OCI-LY7 (cell line): ENCODE results near the gene NPR3. TPM values are rescaled to one million over a fixed set of nuclear protein-coding genes. Genes with fewer than 3 reads are reported as not detected.

Experiments
- BruUV-seq: library from RNA; stranded (reverse); fragments of 400-500 nt; replicated peaks from 2 replicates; lab custom pipeline; 2021; lab: Mats Ljungman, UMichigan
- CTCF ChIA-PET: fragments of 300-600 bp; sonication (Branson Sonifier 250); formaldehyde crosslinking; loops from one replicate; lab custom pipeline; 2022; ENCODE audit warnings: antibody characterized with exemption; ENCODE audit not compliant: unreplicated experiment; lab: Charles Lee
- POLR2A ChIA-PET: fragments of 300-600 bp; sonication (Branson Sonifier 250); formaldehyde crosslinking; loops from one replicate; lab custom pipeline; 2022; ENCODE audit warnings: antibody characterized with exemption; lab: Charles Lee
- DNase-seq: peaks from one replicate; pipeline ENCODE4 v3.0.0-alpha.2; 2015; ENCODE audit warnings: low spot score
- H2AFZ ChIP-seq: fragments of 200-600 bp; sonication (generic), shearing (Covaris generic); 2 replicates; pipeline ENCODE4 v1.6.1; 2014; ENCODE audit warnings: mild to moderate bottlenecking, antibody characterized with exemption, low read length, moderate library complexity
- H3K27ac ChIP-seq: fragments of 200-600 bp; sonication (generic); 2 replicates; pipeline ENCODE4 v1.5.1; 2014; ENCODE audit warnings: mixed run types, low read depth, mild to moderate bottlenecking, moderate library complexity, low read length, inconsistent platforms; ENCODE audit not compliant: poor library complexity, severe bottlenecking
- H3K36me3 ChIP-seq: fragments of 200-600 bp; sonication (generic); 2 replicates; pipeline ENCODE4 v1.6.1; 2014; ENCODE audit warnings: mild to moderate bottlenecking, antibody characterized with exemption, low read length, moderate library complexity, mixed read lengths; ENCODE audit not compliant: insufficient read depth
- H3K4me1 ChIP-seq: fragments of 200-600 bp; sonication (generic); 2 replicates; pipeline ENCODE4 v1.5.1; 2014; ENCODE audit warnings: mild to moderate bottlenecking, low read length; ENCODE audit not compliant: insufficient read depth, poor library complexity, severe bottlenecking
- H3K4me2 ChIP-seq: fragments of 200-600 bp; sonication (generic); 2 replicates; pipeline ENCODE4 v1.6.1; 2014; ENCODE audit warnings: mild to moderate bottlenecking, low read length
- H3K4me3 ChIP-seq: fragments of 200-600 bp; sonication (generic); 2 replicates; pipeline ENCODE4 v1.5.1; 2014; ENCODE audit warnings: mild to moderate bottlenecking, low read depth, low read length; ENCODE audit not compliant: poor library complexity, severe bottlenecking
- H3K79me2 ChIP-seq: fragments of 200-600 bp; sonication (generic); 2 replicates; pipeline ENCODE4 v1.6.1; 2016; ENCODE audit warnings: low read depth, mild to moderate bottlenecking, low read length, moderate library complexity, mixed read lengths; ENCODE audit not compliant: insufficient read depth
- H3K9me2 ChIP-seq: fragments of 200-600 bp; sonication (generic); 2 replicates; pipeline ENCODE4 v1.6.1; 2016; ENCODE audit warnings: mild to moderate bottlenecking, low read length, mixed read lengths; ENCODE audit not compliant: insufficient read depth
- H3K9me3 ChIP-seq: fragments of 200-600 bp; sonication (generic); 2 replicates; pipeline ENCODE4 v1.6.1; 2014; ENCODE audit warnings: mild to moderate bottlenecking, mixed run types, low read length, mixed read lengths
- H4K20me1 ChIP-seq: fragments of 200-600 bp; sonication (generic); 2 replicates; pipeline ENCODE4 v1.6.1; 2014; ENCODE audit warnings: mild to moderate bottlenecking, antibody characterized with exemption, low read length, moderate library complexity, mixed read lengths; ENCODE audit not compliant: insufficient read depth
- EZH2phosphoT487 ChIP-seq: fragments of 200-600 bp; sonication (generic); IDR thresholded peaks from 2 replicates; pipeline ENCODE4 v1.6.1; 2018; ENCODE audit warnings: low read depth, borderline replicate concordance, mild to moderate bottlenecking, mixed run types, antibody characterized with exemption, low read length, moderate library complexity, mixed read lengths
- intact Hi-C: fragments of 100-400 bp; cut with micrococcal nuclease; formaldehyde crosslinking; loops from one replicate; pipeline ENCODE4 v1.10.0; 2022; ENCODE audit not compliant: unreplicated experiment
- total RNA-seq, 2 experiments: library from RNA; depleted of rRNA in 1 of 2; stranded (reverse); fragments of >200 nt in 1 of 2; shearing (Covaris generic) in 1 of 2; gene quantifications; 2 replicates each; pipeline ENCODE4 v1.2.3, GENCODE V29; 2014 to 2022
- TF ChIP-seq, protein P1 (sequence below): fragments of 200-600 bp; sonication (generic); conservative IDR thresholded peaks from 2 replicates; pipeline ENCODE4 v1.5.1; 2014; ENCODE audit warnings: mild to moderate bottlenecking, antibody characterized with exemption, low read length, moderate library complexity, mixed read lengths

The NPR3 gene
- total RNA-seq, 2 experiments from 2014 or later, result not detected

DNA sequence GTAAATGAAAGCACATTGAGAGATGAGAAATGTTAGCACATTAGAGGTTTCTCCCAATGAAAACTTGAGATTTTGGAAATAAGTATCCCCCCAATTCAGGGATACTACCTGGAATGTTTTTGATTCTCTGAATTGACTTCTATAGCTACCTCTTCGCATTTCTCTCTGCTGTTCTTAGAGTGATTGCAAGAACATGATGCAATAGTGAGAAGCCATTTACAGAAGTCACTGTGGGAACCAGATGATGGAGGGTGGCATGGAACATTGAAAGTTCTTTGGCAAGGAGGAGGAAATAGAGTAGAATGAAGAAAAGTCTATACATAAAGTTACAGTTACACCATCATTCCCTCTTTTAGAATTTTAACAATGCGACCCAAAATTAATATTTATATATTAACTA lies 9.2 kb downstream of the NPR3 start:
- H3K27ac ChIP-seq, result no peak overlapping the region
- H3K9me2 ChIP-seq, result no peaks in the 10 kb centered on the region
- no peaks in the 10 kb centered on the region for H3K4me1 ChIP-seq
- no peaks in the 10 kb centered on the region for H3K79me2 ChIP-seq
- DNase-seq, result no peak
- H3K36me3 ChIP-seq, result no peaks in the 10 kb centered on the region
- CTCF ChIA-PET, result no interaction called here
- H3K4me3 ChIP-seq, result no peak overlapping the region
- POLR2A ChIA-PET, result no interaction called here
- TF ChIP-seq, protein P1, sequence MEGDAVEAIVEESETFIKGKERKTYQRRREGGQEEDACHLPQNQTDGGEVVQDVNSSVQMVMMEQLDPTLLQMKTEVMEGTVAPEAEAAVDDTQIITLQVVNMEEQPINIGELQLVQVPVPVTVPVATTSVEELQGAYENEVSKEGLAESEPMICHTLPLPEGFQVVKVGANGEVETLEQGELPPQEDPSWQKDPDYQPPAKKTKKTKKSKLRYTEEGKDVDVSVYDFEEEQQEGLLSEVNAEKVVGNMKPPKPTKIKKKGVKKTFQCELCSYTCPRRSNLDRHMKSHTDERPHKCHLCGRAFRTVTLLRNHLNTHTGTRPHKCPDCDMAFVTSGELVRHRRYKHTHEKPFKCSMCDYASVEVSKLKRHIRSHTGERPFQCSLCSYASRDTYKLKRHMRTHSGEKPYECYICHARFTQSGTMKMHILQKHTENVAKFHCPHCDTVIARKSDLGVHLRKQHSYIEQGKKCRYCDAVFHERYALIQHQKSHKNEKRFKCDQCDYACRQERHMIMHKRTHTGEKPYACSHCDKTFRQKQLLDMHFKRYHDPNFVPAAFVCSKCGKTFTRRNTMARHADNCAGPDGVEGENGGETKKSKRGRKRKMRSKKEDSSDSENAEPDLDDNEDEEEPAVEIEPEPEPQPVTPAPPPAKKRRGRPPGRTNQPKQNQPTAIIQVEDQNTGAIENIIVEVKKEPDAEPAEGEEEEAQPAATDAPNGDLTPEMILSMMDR, result no peak
- no peak for TF ChIP-seq EZH2phosphoT487
- H2AFZ ChIP-seq, result no peak overlapping the region
- H4K20me1 ChIP-seq, result no peaks in the 10 kb centered on the region
- intact Hi-C loops, result no loop called here
- H3K9me3 ChIP-seq, result no peaks in the 10 kb centered on the region
- no peak overlapping the region for H3K4me2 ChIP-seq
- no TSS peak for BruUV-seq

DNA sequence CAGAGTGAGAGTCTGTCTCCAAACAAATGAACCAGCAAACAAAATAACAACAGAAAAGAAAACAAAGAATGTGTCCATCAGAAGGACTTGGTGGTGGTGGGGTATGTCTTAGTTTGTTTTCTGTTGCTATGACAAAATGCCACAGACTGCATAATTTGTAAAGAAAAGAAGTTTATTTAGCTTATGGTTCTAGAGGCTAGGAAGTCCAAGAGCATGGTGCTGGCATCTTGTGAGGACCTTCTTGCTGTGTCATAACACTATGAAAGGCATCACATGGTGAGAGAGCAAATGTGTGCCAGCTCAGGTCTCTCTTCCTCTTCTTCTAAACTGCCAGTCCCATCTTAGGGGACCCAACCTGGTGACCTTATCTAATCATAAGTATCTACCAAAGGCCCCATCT lies 10.5 kb downstream of the NPR3 start:
- intact Hi-C loops, result no loop called here

DNA sequence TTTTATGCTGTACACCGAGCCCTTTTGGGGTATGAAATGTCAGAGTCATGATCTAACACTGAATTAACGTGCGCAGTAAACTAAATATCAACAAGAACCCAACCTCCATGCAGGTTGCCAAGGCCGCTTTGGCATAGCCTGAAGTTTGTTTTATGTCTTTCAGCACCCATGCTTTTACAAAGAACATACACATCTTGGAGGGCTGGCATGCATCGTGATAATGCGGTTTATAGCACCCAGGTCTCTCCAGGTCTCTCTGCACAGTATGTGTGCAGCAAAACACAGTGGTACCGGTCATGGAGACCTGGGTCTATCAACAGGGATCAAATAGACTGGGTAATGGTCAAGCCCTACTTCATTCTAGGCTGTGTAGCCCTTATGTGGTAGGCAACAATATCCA lies 11.8 kb downstream of the NPR3 start:
- no TSS peak for BruUV-seq
- intact Hi-C loops, result no loop called here
- Histone ChIP-seq H3K4me1 (no peaks in the 10 kb centered on the region), H3K4me2 (no peak overlapping the region), H2AFZ (no peak overlapping the region), H4K20me1 (no peaks in the 10 kb centered on the region), H3K36me3 (no peaks in the 10 kb centered on the region), H3K4me3 (no peak overlapping the region), H3K27ac (no peak overlapping the region), H3K9me3 (no peaks in the 10 kb centered on the region), H3K79me2 (no peaks in the 10 kb centered on the region), H3K9me2 (no peaks in the 10 kb centered on the region)
- POLR2A ChIA-PET, result no interaction called here
- DNase-seq, result no peak
- TF ChIP-seq, protein P1, result no peak
- no peak for TF ChIP-seq EZH2phosphoT487
- CTCF ChIA-PET, result no interaction called here

More for the DNA sequence above, 10.5 kb downstream of the NPR3 start:
- H3K9me2 ChIP-seq, result no peaks in the 10 kb centered on the region
- no peak for DNase-seq
- BruUV-seq, result no TSS peak
- H3K9me3 ChIP-seq, result no peaks in the 10 kb centered on the region
- H3K36me3 ChIP-seq, result no peaks in the 10 kb centered on the region
- no peaks in the 10 kb centered on the region for H3K79me2 ChIP-seq
- CTCF ChIA-PET, result no interaction called here
- no peak overlapping the region for H2AFZ ChIP-seq
- no peak for TF ChIP-seq EZH2phosphoT487
- TF ChIP-seq, protein P1, result no peak
- POLR2A ChIA-PET, result interaction anchor here (1.0 kb wide), 1 partner anchor 1972 kb away, joined by 3 read pairs; no protein-coding TSS in a partner anchor
- H3K27ac ChIP-seq, result no peak overlapping the region
- no peak overlapping the region for H3K4me2 ChIP-seq
- no peak overlapping the region for H3K4me3 ChIP-seq
- H3K4me1 ChIP-seq, result no peaks in the 10 kb centered on the region
- no peaks in the 10 kb centered on the region for H4K20me1 ChIP-seq
